Lung (tissue), 12 donors: Measurements from ENCODE around the gene ATCAY. TPM values are rescaled to one million over a fixed set of nuclear protein-coding genes. Genes with fewer than 3 reads are reported as not detected.
"Not testable (repeated sequence)": the region's sequence is repeated elsewhere in the genome, so short reads cannot be mapped to it uniquely, and the experiment has no call there.

Experiments
- ATAC-seq: fragments of 200-7000 bp; cut with Tn5 transposase; one replicate; pipeline ENCODE4 v1.9.1; 2020; ENCODE audit warnings: moderate number of reproducible peaks; ENCODE audit not compliant: insufficient read depth, low FRiP score
- DNase-seq, 3 donors: peaks; one replicate each; pipeline ENCODE4 v3.0.0-alpha.2; 2013 to 2017
- H3K27ac ChIP-seq, 2 donors: one replicate each; pipeline ENCODE4 v1.5.1; 2013; ENCODE audit warnings: mild to moderate bottlenecking in 2 of 2, moderate library complexity in 2 of 2, control low read depth in 1 of 2, inconsistent platforms in 1 of 2, low read depth in 1 of 2, low read length in 1 of 2
- H3K27me3 ChIP-seq, 3 donors: one replicate each; pipeline ENCODE4 v1.5.1; 2013; ENCODE audit warnings: low read length in 2 of 3; ENCODE audit not compliant: control insufficient read depth in 3 of 3, insufficient read depth in 3 of 3
- H3K36me3 ChIP-seq, 4 donors: one replicate each; pipeline ENCODE4 v1.5.1; 2013; ENCODE audit warnings: low read length in 4 of 4, mild to moderate bottlenecking in 1 of 4, moderate library complexity in 1 of 4; ENCODE audit not compliant: control insufficient read depth in 4 of 4, insufficient read depth in 4 of 4
- H3K4me1 ChIP-seq, 5 donors: one replicate each; pipeline ENCODE4 v1.5.1; 2013; ENCODE audit warnings: low read length in 5 of 5, mild to moderate bottlenecking in 2 of 5, moderate library complexity in 1 of 5; ENCODE audit not compliant: control insufficient read depth in 5 of 5, insufficient read depth in 5 of 5
- H3K4me3 ChIP-seq: one replicate; pipeline ENCODE4 v1.5.1; 2013; ENCODE audit warnings: mild to moderate bottlenecking, control low read depth, moderate library complexity
- H3K9ac ChIP-seq, 2 donors: one replicate each; pipeline ENCODE4 v1.5.1; 2013; ENCODE audit warnings: low read length in 2 of 2, control low read depth in 1 of 2; ENCODE audit not compliant: insufficient read depth in 1 of 2
- H3K9me3 ChIP-seq, 4 donors: one replicate each; pipeline ENCODE4 v1.5.1; 2013; ENCODE audit warnings: low read length in 3 of 4, mild to moderate bottlenecking in 1 of 4, moderate library complexity in 1 of 4; ENCODE audit not compliant: control insufficient read depth in 4 of 4, insufficient read depth in 3 of 4
- WGBS, 2 donors: extraction: QIAGEN DNeasy Blood & Tissue Kit; methylation state at CpG; one replicate each; pipeline ENCODE4 v1.1.7; 2013; 5-methylcytosine and 5-hydroxymethylcytosine counted together
- polyA plus RNA-seq, 2 donors: library from polyadenylated mRNA; stranded (reverse); fragments of 200-250 nt; gene quantifications; one replicate each; pipeline ENCODE4 v1.2.1, GENCODE V29; 2013
- total RNA-seq, 2 donors: library from RNA; depleted of rRNA in 1 of 2; stranded (reverse); fragments of >200 nt in 1 of 2; gene quantifications; one replicate each; pipeline ENCODE4 v1.2.1, GENCODE V29; 2014 to 2021
- TF ChIP-seq, protein P1 (sequence below): IDR thresholded peaks from 2 replicates; pipeline ENCODE4 v1.5.1; 2012; ENCODE audit warnings: mild to moderate bottlenecking; ENCODE audit errors: control extremely low read depth, extremely low read depth
- donor health status: control.
- donor health status: control.
- donor health status: Bipolar disorder and iron deficiency.
- donor health status: healthy.
- donor health status: DM: yes; HTN: yes; CAD: no.

ATCAY gene
- total and polyA plus RNA-seq, 4 donors, result under 0.01 to 0.09 TPM; not detected in 2

DNA sequence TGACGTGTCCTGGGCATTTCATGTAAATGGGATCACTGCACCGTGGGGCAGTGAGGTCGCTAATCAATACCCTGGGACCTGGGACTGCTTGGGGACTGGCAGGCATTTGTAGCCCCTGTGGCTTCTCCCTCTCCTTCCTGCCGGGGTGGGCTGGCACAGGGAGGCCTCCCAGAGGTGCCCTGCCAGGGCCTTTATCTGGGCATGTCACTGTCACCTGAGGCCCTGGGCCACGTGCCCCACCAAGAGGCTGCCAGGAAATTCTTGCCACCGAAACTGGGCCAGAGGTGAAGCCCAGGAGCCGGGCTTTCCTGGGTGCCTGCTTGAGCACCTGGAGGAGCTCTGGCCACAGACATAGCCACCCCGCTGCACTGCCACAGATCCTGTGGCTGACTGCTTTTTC lies 50.6 kb downstream of the ATCAY start:
- Histone ChIP-seq H3K4me3 (no peak overlapping the region), H3K9ac (no peak overlapping the region), H3K27ac (peak overlapping the region in 1 of 2 donors; percentile 56), H3K27me3 (peaks cover 0 to 33% (median 5%) of the 10 kb centered on the region in 3 donors), H3K4me1 (no peaks in the 10 kb centered on the region), H3K36me3 (no peaks in the 10 kb centered on the region), H3K9me3 (peaks cover 0 to 3% (median 0%) of the 10 kb centered on the region in 4 donors)
- ATAC-seq (no peak), DNase-seq (no peak)
- TF ChIP-seq, protein P1, sequence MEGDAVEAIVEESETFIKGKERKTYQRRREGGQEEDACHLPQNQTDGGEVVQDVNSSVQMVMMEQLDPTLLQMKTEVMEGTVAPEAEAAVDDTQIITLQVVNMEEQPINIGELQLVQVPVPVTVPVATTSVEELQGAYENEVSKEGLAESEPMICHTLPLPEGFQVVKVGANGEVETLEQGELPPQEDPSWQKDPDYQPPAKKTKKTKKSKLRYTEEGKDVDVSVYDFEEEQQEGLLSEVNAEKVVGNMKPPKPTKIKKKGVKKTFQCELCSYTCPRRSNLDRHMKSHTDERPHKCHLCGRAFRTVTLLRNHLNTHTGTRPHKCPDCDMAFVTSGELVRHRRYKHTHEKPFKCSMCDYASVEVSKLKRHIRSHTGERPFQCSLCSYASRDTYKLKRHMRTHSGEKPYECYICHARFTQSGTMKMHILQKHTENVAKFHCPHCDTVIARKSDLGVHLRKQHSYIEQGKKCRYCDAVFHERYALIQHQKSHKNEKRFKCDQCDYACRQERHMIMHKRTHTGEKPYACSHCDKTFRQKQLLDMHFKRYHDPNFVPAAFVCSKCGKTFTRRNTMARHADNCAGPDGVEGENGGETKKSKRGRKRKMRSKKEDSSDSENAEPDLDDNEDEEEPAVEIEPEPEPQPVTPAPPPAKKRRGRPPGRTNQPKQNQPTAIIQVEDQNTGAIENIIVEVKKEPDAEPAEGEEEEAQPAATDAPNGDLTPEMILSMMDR, result no peak
- 62 to 71% methylated on average over 8 of the region's 8 CpGs for WGBS, 2 donors

DNA sequence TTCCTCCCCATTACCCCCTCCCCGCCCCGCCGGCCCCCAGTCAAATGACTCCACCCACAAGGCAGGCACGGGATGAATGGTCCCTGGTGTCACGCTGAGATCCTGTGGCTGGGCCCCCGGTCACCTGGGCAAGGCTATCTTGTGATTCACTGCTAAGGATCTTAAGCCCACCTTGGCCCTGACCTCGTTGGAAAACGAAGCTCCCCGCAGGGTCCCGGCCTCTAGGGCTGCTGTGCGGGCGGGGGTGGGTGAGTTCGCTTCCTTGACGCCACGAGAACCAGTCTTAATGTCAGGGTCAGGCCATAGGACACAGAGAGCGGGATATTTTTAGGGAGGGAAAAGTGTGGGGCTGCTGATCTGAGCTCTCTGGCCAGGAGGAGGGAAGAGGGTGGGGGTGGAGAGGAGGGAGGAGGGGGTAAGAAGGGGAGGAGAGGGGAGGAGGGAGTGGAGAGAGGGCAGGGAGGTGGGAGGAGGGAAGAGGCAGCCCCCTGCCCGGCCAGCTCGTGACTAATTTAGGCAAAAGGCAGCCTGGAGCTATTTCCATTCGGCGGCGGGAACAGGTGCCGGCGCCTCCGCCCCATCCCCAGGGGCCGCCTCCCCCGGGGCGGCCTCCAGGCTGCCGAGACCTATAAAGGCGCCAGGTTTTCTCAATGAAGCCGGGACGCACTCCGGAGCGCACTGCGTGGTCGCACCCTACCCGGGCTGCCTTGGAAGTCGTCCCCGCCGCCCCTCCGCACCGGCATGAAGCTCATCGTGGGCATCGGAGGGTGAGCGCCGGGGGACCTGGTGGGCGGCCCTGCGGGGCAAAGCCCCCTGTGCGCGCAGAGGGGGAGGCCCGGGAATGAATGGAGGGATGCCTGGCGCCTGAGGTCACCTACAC lies 52.7 kb downstream of the ATCAY start, which contains the start of gene NMRK2:
Gene NMRK2, plus strand, starts transcription at position 139 of the 880 bp plus-strand sequence. Its CDS starts 603 bp downstream, at position 742.
- Histone ChIP-seq H3K27ac (peak within 1 kb of the TSS in 1 of 2 donors; percentile 84), H3K9ac (no peak within 1 kb of the TSS), H3K4me3 (no peak within 1 kb of the TSS), H3K4me1 (no peaks in the 10 kb centered on the region), H3K27me3 (peaks cover 0 to 33% (median 5%) of the 10 kb centered on the region in 3 donors), H3K9me3 (peaks cover 0 to 3% (median 0%) of the 10 kb centered on the region in 4 donors), H3K36me3 (no peaks in the 10 kb centered on the region)
- no peak for ATAC-seq
- WGBS, 2 donors, result 2 to 3% methylated on average over 50 to 51 of the region's 51 CpGs
- DNase-seq, result no peak
- TF ChIP-seq, protein P1, result no peak

GRCh38 chr19:3936506-3937442 lies 56.3 kb downstream of the ATCAY start:
- Histone ChIP-seq H3K27me3 (peaks cover 0 to 28% (median 5%) of the 10 kb centered on the region in 3 donors), H3K4me3 (no peak overlapping the region), H3K27ac (peak overlapping the region in 1 of 2 donors; percentile 24), H3K36me3 (no peaks in the 10 kb centered on the region), H3K4me1 (no peaks in the 10 kb centered on the region), H3K9me3 (peaks cover 0 to 3% (median 0%) of the 10 kb centered on the region in 4 donors), H3K9ac (no peak overlapping the region)
- TF ChIP-seq, protein P1, result no peak
- ATAC-seq (no peak), DNase-seq (no peak)
- 84 to 86% methylated on average over 24 to 27 of the region's 29 CpGs for WGBS, 2 donors

- H3K9me3 ChIP-seq, H3K4me1 ChIP-seq, DNase-seq, H3K4me3 ChIP-seq, ATAC-seq, H3K9ac ChIP-seq, H3K36me3 ChIP-seq, H3K27ac ChIP-seq: not testable (repeated sequence)
- WGBS, 2 donors, result 90 to 93% methylated on average over 22 of the region's 22 CpGs
- peaks cover 0 to 17% (median 3%) of the 10 kb centered on the region in 3 donors for H3K27me3 ChIP-seq
These were observed 57.9 kb downstream of the ATCAY start for GRCh38 chr19:3938300-3938950.
